ENCODE measurements around the gene ADD2.

Gene ADD2

GRCh38 chr2:70698847-70699246 lies 69.2 kb downstream of the ADD2 start:
- no peak for DNase-seq (ENCODE audit: low read depth)

GRCh38 chr2:70697603-70698383 lies 70.2 kb downstream of the ADD2 start:
- no peak for DNase-seq (ENCODE audit: low read depth)

- DNase-seq (ENCODE audit: low read depth) = no peak
Observed at GRCh38 chr2:70696142-70696541, 71.9 kb downstream of the ADD2 start.

GRCh38 chr2:70692256-70692655 lies 75.7 kb downstream of the ADD2 start:
- no peak for DNase-seq (ENCODE audit: low read depth)

GRCh38 chr2:70691497-70692140 lies 76.4 kb downstream of the ADD2 start:
- DNase-seq (ENCODE audit: low read depth) = no peak

GRCh38 chr2:70690846-70691245 lies 77.2 kb downstream of the ADD2 start:
- no peak for DNase-seq (ENCODE audit: low read depth)

- no peak for DNase-seq (ENCODE audit: low read depth)
Observed at GRCh38 chr2:70688427-70688826, 79.6 kb downstream of the ADD2 start.

- DNase-seq (ENCODE audit: low read depth) = no peak
Observed at GRCh38 chr2:70687461-70687795, 80.6 kb downstream of the ADD2 start.

GRCh38 chr2:70686577-70687460 lies 81.2 kb downstream of the ADD2 start:
- DNase-seq (ENCODE audit: low read depth) = no peak

GRCh38 chr2:70685771-70686171 lies 82.2 kb downstream of the ADD2 start:
- no peak for DNase-seq (ENCODE audit: low read depth)

GRCh38 chr2:70684846-70685622 lies 83.0 kb downstream of the ADD2 start:
- DNase-seq (ENCODE audit: low read depth) = no peak

GRCh38 chr2:70683455-70683854 lies 84.5 kb downstream of the ADD2 start:
- no peak for DNase-seq (ENCODE audit: low read depth)

GRCh38 chr2:70680735-70681134 lies 87.3 kb downstream of the ADD2 start:
- no peak for DNase-seq (ENCODE audit: low read depth)

- no peak for DNase-seq (ENCODE audit: low read depth)
Observed at GRCh38 chr2:70679259-70679658, 88.7 kb downstream of the ADD2 start.

- DNase-seq (ENCODE audit: low read depth) = no peak
Observed at GRCh38 chr2:70678576-70679143, 89.3 kb downstream of the ADD2 start.

GRCh38 chr2:70676301-70677035 lies 91.5 kb downstream of the ADD2 start:
- DNase-seq (ENCODE audit: low read depth) = no peak

- DNase-seq (ENCODE audit: low read depth) = no peak
Observed at GRCh38 chr2:70675862-70676261, 92.1 kb downstream of the ADD2 start.

- no peak for DNase-seq (ENCODE audit: low read depth)
Observed at GRCh38 chr2:70674636-70675430, 93.2 kb downstream of the ADD2 start.

GRCh38 chr2:70673041-70673647 lies 94.9 kb downstream of the ADD2 start:
- no peak for DNase-seq (ENCODE audit: low read depth)

All from stimulated activated CD8-positive, alpha-beta memory T cell treated with anti-CD3 and anti-CD28 coated beads, Interleukin-15, amount 100 ng/mL, for 24 hours (primary cell).